C4-2B (cell line): Measurements from ENCODE around the gene IRX1.

Experiments used
- ZFX ChIP-seq: fragments of 450-650 bp; IDR thresholded peaks from 2 replicates; pipeline ENCODE4 v1.6.1; 2017
- TF ChIP-seq, protein P1 (sequence below): fragments of 450-650 bp; conservative IDR thresholded peaks from 2 replicates; pipeline ENCODE4 v1.5.1; 2017; ENCODE audit warnings: mild to moderate bottlenecking

DNA sequence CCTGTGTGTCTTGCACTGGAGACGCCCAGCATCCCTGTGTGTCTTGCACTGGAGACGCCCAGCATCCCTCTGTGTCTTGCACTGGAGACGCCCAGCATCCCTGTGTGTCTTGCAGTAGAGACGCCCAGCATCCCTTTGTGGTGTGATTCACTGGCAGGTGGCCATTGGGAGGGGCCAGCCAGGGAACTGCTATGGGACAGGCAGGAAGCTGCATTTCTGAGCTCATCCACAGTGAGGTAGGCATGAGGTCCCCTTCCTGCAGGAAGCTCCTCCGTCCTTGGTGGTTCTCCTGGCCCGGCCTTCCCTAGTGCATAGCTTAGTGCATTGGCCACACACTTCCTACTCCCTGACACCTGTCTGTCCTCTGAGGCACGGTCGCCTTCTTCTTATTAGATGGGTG lies 43.5 kb downstream of the IRX1 start:
- TF ChIP-seq, protein P1, sequence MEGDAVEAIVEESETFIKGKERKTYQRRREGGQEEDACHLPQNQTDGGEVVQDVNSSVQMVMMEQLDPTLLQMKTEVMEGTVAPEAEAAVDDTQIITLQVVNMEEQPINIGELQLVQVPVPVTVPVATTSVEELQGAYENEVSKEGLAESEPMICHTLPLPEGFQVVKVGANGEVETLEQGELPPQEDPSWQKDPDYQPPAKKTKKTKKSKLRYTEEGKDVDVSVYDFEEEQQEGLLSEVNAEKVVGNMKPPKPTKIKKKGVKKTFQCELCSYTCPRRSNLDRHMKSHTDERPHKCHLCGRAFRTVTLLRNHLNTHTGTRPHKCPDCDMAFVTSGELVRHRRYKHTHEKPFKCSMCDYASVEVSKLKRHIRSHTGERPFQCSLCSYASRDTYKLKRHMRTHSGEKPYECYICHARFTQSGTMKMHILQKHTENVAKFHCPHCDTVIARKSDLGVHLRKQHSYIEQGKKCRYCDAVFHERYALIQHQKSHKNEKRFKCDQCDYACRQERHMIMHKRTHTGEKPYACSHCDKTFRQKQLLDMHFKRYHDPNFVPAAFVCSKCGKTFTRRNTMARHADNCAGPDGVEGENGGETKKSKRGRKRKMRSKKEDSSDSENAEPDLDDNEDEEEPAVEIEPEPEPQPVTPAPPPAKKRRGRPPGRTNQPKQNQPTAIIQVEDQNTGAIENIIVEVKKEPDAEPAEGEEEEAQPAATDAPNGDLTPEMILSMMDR = no peak
- no peak for TF ChIP-seq ZFX
